Large intestine (tissue), 12 donors: ENCODE results near the gene POMP. TPM values are rescaled to one million over a fixed set of nuclear protein-coding genes. Genes with fewer than 3 reads are reported as not detected.

ENCODE experiments used
- DNase-seq, 2 donors: peaks; one replicate each; pipeline versions ENCODE4 v3.0.0 to v3.0.0-alpha.2; 2013
- H3K27ac ChIP-seq: one replicate; pipeline ENCODE4 v1.5.1; 2013; ENCODE audit warnings: low read length
- H3K27me3 ChIP-seq: 2 replicates; pipeline ENCODE4 v1.6.1; 2013; ENCODE audit warnings: low read length; ENCODE audit not compliant: control insufficient read depth, insufficient read depth
- H3K36me3 ChIP-seq: 2 replicates; pipeline ENCODE4 v1.6.1; 2013; ENCODE audit warnings: low read length; ENCODE audit not compliant: control insufficient read depth, insufficient read depth
- H3K4me1 ChIP-seq: one replicate; pipeline ENCODE4 v1.6.1; 2013; ENCODE audit warnings: low read length; ENCODE audit not compliant: control insufficient read depth, insufficient read depth
- H3K4me3 ChIP-seq: one replicate; pipeline ENCODE4 v1.5.1; 2013; ENCODE audit warnings: low read length
- H3K9me3 ChIP-seq: one replicate; pipeline ENCODE4 v1.6.1; 2013; ENCODE audit warnings: mild to moderate bottlenecking, low read depth, low read length, moderate library complexity; ENCODE audit not compliant: control insufficient read depth
- WGBS: methylation state at CpG from one replicate; pipeline ENCODE4 v1.1.5; 2013; ENCODE audit warnings: low lambda C conversion rate; ENCODE audit not compliant: insufficient coverage; 5-methylcytosine and 5-hydroxymethylcytosine counted together
- long read RNA-seq, 11 donors: transcript quantifications; one replicate each; lab custom pipeline, GENCODE V29; 2026
- polyA plus RNA-seq: library from polyadenylated mRNA; unstranded; fragments of 120-200 nt; gene quantifications from one replicate; pipeline ENCODE4 v1.2.1, GENCODE V29; 2013

Gene POMP, protein sequence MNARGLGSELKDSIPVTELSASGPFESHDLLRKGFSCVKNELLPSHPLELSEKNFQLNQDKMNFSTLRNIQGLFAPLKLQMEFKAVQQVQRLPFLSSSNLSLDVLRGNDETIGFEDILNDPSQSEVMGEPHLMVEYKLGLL
- 86.7 TPM for polyA plus RNA-seq
- long read RNA-seq, donor 1, transcript POMP-201 (6 exons, 1,330 nt), result major isoform, 83 of 95 reads
- long read RNA-seq, donor 1, partial matches to known transcripts, result 12 of 95 reads
- long read RNA-seq, donor 1, other reads (novel, unspliced or antisense), result 0 of 95 reads
- long read RNA-seq, donor 2, transcript POMP-201 (6 exons, 1,330 nt), result major isoform, 207 of 584 reads
- long read RNA-seq, donor 2, partial matches to known transcripts, result 351 of 584 reads
- long read RNA-seq, donor 2, other reads (novel, unspliced or antisense), result 26 of 584 reads
- long read RNA-seq, donor 3, result 0 reads
- long read RNA-seq, donor 4, transcript POMP-201 (6 exons, 1,330 nt), result major isoform, 17 of 17 reads
- long read RNA-seq, donor 4, partial matches to known transcripts, result 0 of 17 reads
- long read RNA-seq, donor 4, other reads (novel, unspliced or antisense), result 0 of 17 reads
- long read RNA-seq, donor 5, transcript POMP-201 (6 exons, 1,330 nt), result major isoform, 81 of 89 reads
- long read RNA-seq, donor 5, partial matches to known transcripts, result 8 of 89 reads
- long read RNA-seq, donor 5, other reads (novel, unspliced or antisense), result 0 of 89 reads
- long read RNA-seq, donor 6, transcript POMP-201 (6 exons, 1,330 nt), result major isoform, 108 of 145 reads
- long read RNA-seq, donor 6, partial matches to known transcripts, result 37 of 145 reads
- long read RNA-seq, donor 6, other reads (novel, unspliced or antisense), result 0 of 145 reads
- long read RNA-seq, donor 7, transcript POMP-201 (6 exons, 1,330 nt), result major isoform, 97 of 124 reads
- long read RNA-seq, donor 7, partial matches to known transcripts, result 27 of 124 reads
- long read RNA-seq, donor 7, other reads (novel, unspliced or antisense), result 0 of 124 reads
- long read RNA-seq, donor 8, transcript POMP-201 (6 exons, 1,330 nt), result major isoform, 235 of 309 reads
- long read RNA-seq, donor 8, partial matches to known transcripts, result 68 of 309 reads
- long read RNA-seq, donor 8, other reads (novel, unspliced or antisense), result 6 of 309 reads
- long read RNA-seq, donor 9, transcript POMP-201 (6 exons, 1,330 nt), result major isoform, 155 of 198 reads
- long read RNA-seq, donor 9, partial matches to known transcripts, result 43 of 198 reads
- long read RNA-seq, donor 9, other reads (novel, unspliced or antisense), result 0 of 198 reads
- long read RNA-seq, donor 10, transcript POMP-201 (6 exons, 1,330 nt), result major isoform, 163 of 192 reads
- long read RNA-seq, donor 10, partial matches to known transcripts, result 29 of 192 reads
- long read RNA-seq, donor 10, other reads (novel, unspliced or antisense), result 0 of 192 reads
- long read RNA-seq, donor 11, transcript POMP-201 (6 exons, 1,330 nt), result major isoform, 150 of 191 reads
- long read RNA-seq, donor 11, partial matches to known transcripts, result 41 of 191 reads
- long read RNA-seq, donor 11, other reads (novel, unspliced or antisense), result 0 of 191 reads

DNA sequence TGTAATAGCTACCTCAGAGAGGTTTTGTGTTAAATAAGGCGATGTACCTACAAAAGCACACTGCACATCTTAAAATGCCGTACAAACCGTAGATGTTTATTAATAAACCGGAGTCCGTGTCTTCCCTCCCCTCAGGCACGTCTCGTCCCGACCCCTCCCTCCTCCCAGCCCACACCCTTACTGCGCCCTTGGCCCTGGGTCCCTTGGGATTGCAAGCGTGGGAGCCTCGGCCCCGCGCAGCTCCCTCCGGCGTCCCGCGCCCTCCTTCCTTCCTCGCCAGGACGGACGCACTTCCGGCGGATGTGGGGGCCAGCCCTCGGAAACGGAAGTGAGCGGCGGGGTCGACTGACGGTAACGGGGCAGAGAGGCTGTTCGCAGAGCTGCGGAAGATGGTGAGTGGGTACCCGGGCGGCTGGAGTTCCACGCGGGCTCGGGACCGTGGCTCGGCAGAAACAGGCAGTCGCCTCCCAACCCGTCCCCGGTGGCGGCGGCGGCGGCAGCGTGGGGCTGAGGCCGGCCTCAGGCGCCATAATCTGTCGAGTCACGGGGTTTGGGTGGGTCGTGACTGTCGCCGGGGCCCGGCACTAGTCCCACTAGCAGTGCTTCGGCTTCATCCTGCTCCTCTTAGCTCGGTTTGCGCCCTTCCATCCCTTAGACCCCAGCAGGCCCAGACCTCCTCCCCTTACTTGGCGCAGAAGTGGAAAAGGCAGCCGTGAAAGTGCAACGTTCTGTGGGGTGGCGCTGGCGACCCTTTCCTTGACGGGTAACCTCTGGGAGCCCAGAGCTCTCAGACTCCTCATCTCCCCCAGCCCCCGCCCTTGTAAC is at the start of gene POMP:
Gene POMP, plus strand, starts transcription at position 335 of the 825 bp plus-strand sequence. Its CDS starts 55 bp downstream, at position 390.
- H3K36me3 ChIP-seq, result peaks cover 13% of the 10 kb centered on the region

GRCh38 chr13:28609381-28609780 is 49.5 kb upstream of the POMP start:
- peaks cover 13% of the 10 kb centered on the region for H3K4me1 ChIP-seq
- no CpG with 5 or more reads among the region's 1 CpG for WGBS
- H3K27me3 ChIP-seq, result no peaks in the 10 kb centered on the region
- H3K4me3 ChIP-seq, result no peak overlapping the region
- no peak overlapping the region for H3K27ac ChIP-seq
- DNase-seq, result no peak
- no peaks in the 10 kb centered on the region for H3K9me3 ChIP-seq
- H3K36me3 ChIP-seq, result no peaks in the 10 kb centered on the region

More for the DNA sequence above, at the start of gene POMP:
- peak within 1 kb of the TSS; percentile 94 for H3K4me3 ChIP-seq
- peak within 1 kb of the TSS; percentile 67 for H3K27ac ChIP-seq
- WGBS, result 4% methylated on average over 4 of the region's 64 CpGs
- no peaks in the 10 kb centered on the region for H3K9me3 ChIP-seq
- no peaks in the 10 kb centered on the region for H3K27me3 ChIP-seq
- peaks cover 6% of the 10 kb centered on the region for H3K4me1 ChIP-seq
- DNase-seq, result peak; percentile 89 to 95

DNA sequence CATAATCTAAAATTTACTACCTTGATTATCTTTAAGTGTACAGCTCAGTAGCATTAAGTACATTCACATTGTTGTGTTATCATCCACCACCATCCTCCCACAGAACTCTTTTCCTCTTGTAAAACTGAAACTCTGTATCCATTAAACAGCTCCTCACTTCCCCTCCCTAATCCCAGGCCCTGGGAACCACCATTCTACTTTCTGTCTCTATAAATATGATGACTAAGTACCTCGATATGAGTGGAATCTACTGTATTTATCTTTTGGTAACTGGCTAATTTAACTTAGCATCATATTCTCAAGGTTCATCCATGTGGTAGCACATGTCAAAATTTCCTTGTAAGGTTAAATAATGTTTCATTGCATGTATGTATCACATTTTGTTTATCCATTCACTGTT is 49.0 kb upstream of the POMP start:
- WGBS, result no CpG with 5 or more reads among the region's 1 CpG
- Histone ChIP-seq H3K9me3 (no peaks in the 10 kb centered on the region), H3K27ac (no peak overlapping the region), H3K4me1 (peaks cover 13% of the 10 kb centered on the region), H3K36me3 (no peaks in the 10 kb centered on the region), H3K4me3 (no peak overlapping the region), H3K27me3 (no peaks in the 10 kb centered on the region)
- no peak for DNase-seq

DNA sequence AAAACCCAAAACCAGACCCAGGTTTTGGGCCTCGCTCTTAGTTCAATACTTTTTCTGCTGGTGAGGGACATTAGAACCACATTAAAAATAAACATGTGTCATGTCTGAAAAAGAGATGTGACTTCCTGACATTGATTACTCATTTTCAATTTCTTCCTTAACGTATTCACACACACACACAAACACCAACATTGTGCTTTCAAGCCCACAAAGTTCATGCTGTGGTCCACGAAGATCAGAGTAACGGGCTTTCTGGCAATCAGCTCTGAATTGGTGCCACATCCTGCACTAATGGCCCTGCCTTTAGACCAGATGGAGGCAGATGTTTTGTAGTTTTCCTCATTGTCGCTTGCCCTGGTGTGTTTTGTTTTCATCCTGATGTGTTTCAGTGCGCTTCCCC is 47.9 kb upstream of the POMP start:
- no peaks in the 10 kb centered on the region for H3K36me3 ChIP-seq
- 100% methylated on average over 3 of the region's 6 CpGs for WGBS
- no peak for DNase-seq

DNA sequence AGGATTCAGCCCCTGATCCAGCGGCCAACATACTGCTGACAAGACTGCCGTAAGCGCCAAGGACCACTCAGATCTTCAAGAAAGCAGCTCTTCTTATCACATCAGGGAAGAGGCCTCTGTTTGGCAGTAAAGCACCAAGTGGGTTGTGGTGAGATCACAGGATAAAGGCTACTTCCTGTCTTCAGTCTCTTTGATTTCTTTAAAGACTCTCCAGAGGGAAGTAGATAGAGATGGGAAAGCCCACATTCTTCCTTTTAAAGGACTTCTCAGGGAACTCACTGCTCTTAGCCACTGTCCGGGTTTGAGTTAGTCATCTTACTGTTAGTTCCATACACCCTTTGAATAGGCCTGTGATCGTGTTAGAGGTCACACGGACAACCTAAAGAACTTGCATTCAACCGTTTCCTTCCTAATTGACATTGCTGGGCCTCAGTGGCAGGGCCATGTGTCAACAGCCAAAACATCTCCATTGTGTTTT is 47.2 kb upstream of the POMP start:
- Histone ChIP-seq H3K9me3 (no peaks in the 10 kb centered on the region), H3K36me3 (no peaks in the 10 kb centered on the region), H3K4me3 (no peak overlapping the region), H3K4me1 (peaks cover 13% of the 10 kb centered on the region), H3K27ac (no peak overlapping the region), H3K27me3 (no peaks in the 10 kb centered on the region)
- no peak for DNase-seq
- WGBS, result no CpG with 5 or more reads among the region's 7 CpGs

More for the DNA sequence above, 47.9 kb upstream of the POMP start:
- Histone ChIP-seq H3K27me3 (no peaks in the 10 kb centered on the region), H3K27ac (no peak overlapping the region), H3K9me3 (no peaks in the 10 kb centered on the region), H3K4me1 (peaks cover 13% of the 10 kb centered on the region), H3K4me3 (no peak overlapping the region)

DNA sequence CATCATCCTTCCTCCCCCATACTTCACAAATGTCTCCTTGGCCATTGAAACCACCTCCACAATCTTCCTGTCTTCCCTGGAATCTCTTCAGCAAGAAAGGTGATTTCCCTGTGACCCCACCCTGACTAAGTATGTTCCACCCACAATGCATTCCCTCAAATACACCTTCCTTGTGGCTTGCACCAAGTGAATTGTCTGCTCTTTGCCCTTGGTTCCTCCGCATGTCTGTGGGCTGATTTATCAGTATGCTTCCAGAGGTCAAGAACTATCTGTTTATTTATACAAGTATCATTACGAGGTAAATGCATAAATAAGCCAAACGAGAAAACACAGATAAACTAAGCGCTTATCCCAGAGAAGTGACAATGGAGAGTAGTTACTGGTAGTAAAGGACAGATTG is 45.4 kb upstream of the POMP start:
- DNase-seq, result peak; percentile 77 to 87
- Histone ChIP-seq H3K4me3 (no peak overlapping the region), H3K27ac (peak overlapping the region; percentile 77), H3K9me3 (no peaks in the 10 kb centered on the region), H3K27me3 (no peaks in the 10 kb centered on the region), H3K4me1 (peaks cover 13% of the 10 kb centered on the region), H3K36me3 (no peaks in the 10 kb centered on the region)
- no CpG with 5 or more reads among the region's 4 CpGs for WGBS

DNA sequence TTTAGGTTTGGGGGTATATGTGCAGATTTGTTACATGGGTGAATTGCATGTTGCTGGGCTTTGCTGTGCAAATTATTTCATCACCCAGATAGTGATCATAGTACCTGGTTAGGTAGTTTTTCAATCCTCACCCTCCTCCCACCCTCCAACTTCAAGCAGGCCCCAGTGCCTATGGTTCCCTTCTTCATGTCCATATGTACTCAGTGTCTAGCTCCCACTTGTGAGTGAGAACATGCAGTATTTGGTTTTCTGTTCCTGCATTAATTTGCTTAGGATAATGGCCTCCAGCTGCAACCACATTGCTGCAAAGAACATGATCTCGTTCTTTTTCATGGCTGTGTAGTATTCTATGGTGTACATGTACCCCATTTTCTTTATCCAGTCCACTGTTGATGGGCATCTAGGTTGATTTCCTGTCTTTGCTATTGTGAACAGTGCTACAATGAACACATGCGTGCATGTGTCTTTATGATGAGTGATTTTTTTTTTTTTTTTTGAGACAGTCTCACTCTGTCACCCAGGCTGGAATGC is 42.9 kb upstream of the POMP start:
- Histone ChIP-seq H3K27me3 (no peaks in the 10 kb centered on the region), H3K36me3 (no peaks in the 10 kb centered on the region), H3K4me1 (peaks cover 13% of the 10 kb centered on the region), H3K9me3 (no peaks in the 10 kb centered on the region), H3K27ac (no peak overlapping the region), H3K4me3 (no peak overlapping the region)
- DNase-seq, result no peak
- no CpG with 5 or more reads among the region's 2 CpGs for WGBS

- H3K4me3 ChIP-seq, result no peak overlapping the region
- H3K36me3 ChIP-seq, result no peaks in the 10 kb centered on the region
- H3K27me3 ChIP-seq, result no peaks in the 10 kb centered on the region
- WGBS, result no CpG with 5 or more reads among the region's 31 CpGs
- no peak for DNase-seq
- no peaks in the 10 kb centered on the region for H3K9me3 ChIP-seq
- no peak overlapping the region for H3K27ac ChIP-seq
- peaks cover 6% of the 10 kb centered on the region for H3K4me1 ChIP-seq
Measured at GRCh38 chr13:28618230-28618994, 40.5 kb upstream of the POMP start.
